ENCODE data around the gene CFAP77. TPM values are rescaled to one million over a fixed set of nuclear protein-coding genes. Genes with fewer than 3 reads are reported as not detected.

Gene CFAP77
- total and polyA plus RNA-seq, 2 of the 4 experiments (the other 2 are of a cell fraction) = not detected

DNA sequence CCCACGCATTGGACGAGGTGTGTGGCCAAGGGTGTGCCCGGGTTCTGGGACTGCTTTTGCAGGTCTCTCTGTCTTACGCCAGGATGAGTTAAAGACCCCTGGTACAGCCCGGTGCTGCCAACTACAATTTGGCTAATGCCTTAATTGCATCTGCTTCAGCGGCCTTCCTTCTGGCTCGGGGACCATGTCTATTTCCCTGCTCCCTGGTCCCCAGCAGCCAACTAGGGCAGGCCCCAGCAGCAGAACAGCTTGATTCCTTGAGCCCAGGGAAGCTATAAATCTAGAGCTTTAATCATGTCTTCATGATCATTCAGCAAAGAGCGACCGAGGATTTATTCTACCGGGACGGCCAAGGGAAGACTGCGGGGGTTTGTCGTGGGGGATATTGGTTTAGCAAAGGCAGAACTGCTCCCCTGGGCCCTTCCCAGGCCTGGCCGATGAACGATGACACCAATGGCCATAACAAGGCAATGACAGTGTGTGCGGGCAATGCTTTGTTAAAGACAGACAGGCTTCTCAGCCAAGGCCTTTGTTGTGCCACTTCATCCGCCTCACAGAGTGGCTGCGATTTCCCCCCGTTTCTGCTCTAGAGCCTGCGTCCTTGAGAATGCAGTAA is 51.4 kb downstream of the CFAP77 start:
- ATAC-seq (ENCODE audit: low read depth) (no peak), DNase-seq (no peak)
- CTCF ChIA-PET = no interaction called here
- no peaks in the 10 kb centered on the region for H3K79me1 ChIP-seq (ENCODE audit: low read depth in 1 of 2, low read length in 2 of 2)
- no TSS peak for BruUV-seq (replicated peaks)
- no peak overlapping the region for H2BK5ac ChIP-seq (ENCODE audit: low read depth, low read length, poor library complexity, severe bottlenecking)
- H3K9me1 ChIP-seq (ENCODE audit: insufficient read depth, low read length) = no peaks in the 10 kb centered on the region
- H3K4me2 ChIP-seq (ENCODE audit: low read depth, low read length) = no peak overlapping the region
- in situ Hi-C loops (cut with MboI; ENCODE audit: low sequenced_read_pairs) (no loop called here), dilution Hi-C loops (cut with HindIII; ENCODE audit: low sequenced_read_pairs, unreplicated experiment) (no loop called here), intact Hi-C loops (cut with micrococcal nuclease) (no loop called here)
- WGBS, 2 experiments (ENCODE audit: extremely low coverage in 2 of 2, insufficient read length in 1 of 2) = 69% methylated on average over 10 of the region's 20 CpGs; no CpG with 5 or more reads in 1 of the 2 experiments
- H3K9me3 ChIP-seq (ENCODE audit: control insufficient read depth, insufficient read depth, low read length) = no peaks in the 10 kb centered on the region
- H4K20me1 ChIP-seq (ENCODE audit: insufficient read depth, low read length) = no peaks in the 10 kb centered on the region
- H4K8ac ChIP-seq (ENCODE audit: low read depth in 2 of 2, low read length in 2 of 2) = no peak overlapping the region
- no peak overlapping the region for H3K14ac ChIP-seq (replicated peaks; ENCODE audit: low read depth, low read length)
- no peak overlapping the region for H3K9ac ChIP-seq (ENCODE audit: low read depth, low read length)
- no peak overlapping the region for H2AK9ac ChIP-seq (replicated peaks; ENCODE audit: low read depth, low read length, poor library complexity)
- no peak overlapping the region for H2BK120ac ChIP-seq (ENCODE audit: low read depth, low read length)
- no peak overlapping the region for H3K4ac ChIP-seq (ENCODE audit: low read depth, low read length)
- H4K91ac ChIP-seq (ENCODE audit: insufficient read depth, low read depth, low read length) = no peak overlapping the region
- no peak overlapping the region for H2AK5ac ChIP-seq (ENCODE audit: low read depth, low read length)
- peaks cover 22% of the 10 kb centered on the region for H3K27me3 ChIP-seq (ENCODE audit: control insufficient read depth, insufficient read depth, low read length)
- POLR2A ChIA-PET (ENCODE audit: unreplicated experiment) = no interaction called here
- H3K23ac ChIP-seq (ENCODE audit: low read depth, low read length) = no peak overlapping the region
- H3K18ac ChIP-seq (ENCODE audit: low read depth, low read length) = no peak overlapping the region
- no peak overlapping the region for H3K56ac ChIP-seq (ENCODE audit: extremely low read depth, insufficient read depth, low read length)
- H3K4me3 ChIP-seq (ENCODE audit: insufficient read depth, low read depth, low read length) = no peak overlapping the region
- no peak overlapping the region for H4K5ac ChIP-seq (ENCODE audit: low read depth, low read length)
- no peaks in the 10 kb centered on the region for H3K4me1 ChIP-seq (ENCODE audit: control insufficient read depth, insufficient read depth, low read length)
- H2AFZ ChIP-seq (replicated peaks; ENCODE audit: low read length, poor library complexity) = no peak overlapping the region
- no peak for TF ChIP-seq MXI1 (IDR thresholded peaks at IDR 0.05; ENCODE audit: borderline replicate concordance, low read depth, low read length)
- no peak overlapping the region for H2BK15ac ChIP-seq (ENCODE audit: low read depth, low read length)
- no peak overlapping the region for H2BK20ac ChIP-seq (ENCODE audit: low read depth, low read length)
- H3K27ac ChIP-seq (ENCODE audit: insufficient read depth, low read length) = no peak overlapping the region
- no peaks in the 10 kb centered on the region for H3K36me3 ChIP-seq (ENCODE audit: control insufficient read depth, insufficient read depth, low read length)
